UCSD-AML1 (cell line): ENCODE data around the gene PKHD1.
"Not testable (repeated sequence)": the region's sequence is repeated elsewhere in the genome, so short reads cannot be mapped to it uniquely, and the experiment has no call there.

ENCODE experiments used
- DNase-seq: peaks from one replicate; lab custom pipeline; 2025; ENCODE audit not compliant: unreplicated experiment; lab: John Stamatoyannopoulos, UW

PKHD1 gene

GRCh38 chr6:51932956-51933355 lies 154.5 kb downstream of the PKHD1 start:
- DNase-seq: no peak

DNA sequence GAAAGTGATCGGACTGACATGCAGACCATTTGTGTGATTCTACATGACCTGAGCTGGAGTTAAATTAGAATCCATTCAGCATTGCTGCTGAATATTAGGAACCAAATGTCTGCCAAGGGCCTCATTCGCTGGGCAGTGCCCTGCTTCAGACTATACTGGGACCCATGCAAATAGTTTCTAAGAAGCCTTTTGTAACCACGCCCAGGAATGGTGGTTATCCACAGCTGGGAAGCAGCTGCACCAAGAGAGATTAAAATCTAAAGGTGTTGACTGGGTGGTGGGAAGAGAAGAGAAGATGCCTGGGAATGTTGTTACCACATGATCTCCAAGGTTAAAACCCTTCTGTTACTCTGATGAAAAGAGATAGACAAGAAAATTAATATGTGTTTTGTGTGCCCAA lies 156.8 kb downstream of the PKHD1 start:
- DNase-seq: no peak

DNA sequence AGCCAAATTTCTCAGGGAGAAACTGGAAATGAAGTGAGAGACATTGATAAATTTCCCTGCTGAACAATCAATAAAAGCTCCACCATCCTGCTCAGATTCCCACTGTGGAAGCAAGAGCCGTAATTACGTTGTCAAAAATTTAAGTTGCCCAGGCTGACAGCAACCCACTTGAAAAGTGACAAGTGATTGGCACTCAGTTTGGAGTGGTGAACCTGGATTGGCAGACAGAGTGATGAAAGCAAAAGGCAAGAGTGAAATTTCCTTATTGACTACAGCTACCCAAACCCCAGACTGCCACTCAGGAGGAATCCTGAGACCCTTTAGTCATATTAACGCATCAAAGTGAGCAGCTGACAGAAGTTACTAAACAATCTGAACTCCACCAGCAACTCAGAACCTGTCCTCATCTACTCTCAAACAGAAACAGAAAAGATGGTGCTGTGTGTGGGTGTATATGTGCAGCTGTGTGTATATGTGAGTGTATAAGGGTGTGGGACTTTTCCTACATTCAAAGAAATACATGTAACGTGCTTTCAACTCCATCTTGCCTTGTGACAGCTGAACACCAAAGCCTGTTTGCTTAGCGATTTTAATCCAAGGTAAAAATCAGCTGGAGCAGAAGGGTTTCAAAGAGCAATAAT lies 157.4 kb downstream of the PKHD1 start:
- DNase-seq: no peak

DNA sequence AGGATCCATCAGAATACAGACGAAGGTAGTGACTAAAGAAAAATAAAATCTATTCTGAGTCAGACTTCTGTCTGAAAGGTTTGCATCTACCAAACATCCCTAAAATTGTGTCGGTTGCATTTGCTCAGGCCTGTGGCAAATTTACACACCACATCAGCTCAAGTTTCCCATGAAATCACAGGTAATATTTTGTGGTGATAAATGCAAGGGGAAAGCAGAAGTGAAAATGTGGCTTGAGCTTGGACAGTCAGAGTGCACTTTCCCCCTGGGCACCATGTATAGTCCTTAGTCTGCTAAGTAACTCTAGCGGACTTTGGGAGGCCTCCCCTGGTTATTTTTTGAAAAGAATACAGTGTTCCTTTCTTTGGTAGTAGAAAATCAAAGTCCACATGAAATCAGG lies 159.1 kb downstream of the PKHD1 start:
- no peak for DNase-seq

DNA sequence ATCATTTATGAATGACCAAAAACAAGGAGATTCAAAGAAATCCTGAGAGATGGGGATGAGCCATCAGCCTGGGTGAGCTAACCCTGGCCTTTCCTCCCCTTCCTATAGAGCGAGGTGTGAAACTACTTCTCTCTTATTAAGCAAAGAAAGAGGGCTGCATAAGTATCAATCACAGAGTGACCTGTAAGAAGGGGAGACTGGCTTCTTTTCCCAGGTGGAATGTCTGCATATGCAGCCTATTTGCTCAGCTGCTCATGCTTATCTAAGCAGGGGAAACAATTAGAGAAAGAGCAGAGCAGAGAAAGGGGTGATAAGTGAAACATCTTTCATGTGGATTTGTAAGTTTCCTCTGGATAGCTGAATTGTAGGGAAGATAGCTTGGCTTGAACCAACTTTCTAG lies 160.0 kb downstream of the PKHD1 start:
- no peak for DNase-seq

GRCh38 chr6:51926125-51926524 lies 161.3 kb downstream of the PKHD1 start:
- no peak for DNase-seq

- DNase-seq: not testable (repeated sequence)
Observed at GRCh38 chr6:51922479-51922878, 164.9 kb downstream of the PKHD1 start.

DNA sequence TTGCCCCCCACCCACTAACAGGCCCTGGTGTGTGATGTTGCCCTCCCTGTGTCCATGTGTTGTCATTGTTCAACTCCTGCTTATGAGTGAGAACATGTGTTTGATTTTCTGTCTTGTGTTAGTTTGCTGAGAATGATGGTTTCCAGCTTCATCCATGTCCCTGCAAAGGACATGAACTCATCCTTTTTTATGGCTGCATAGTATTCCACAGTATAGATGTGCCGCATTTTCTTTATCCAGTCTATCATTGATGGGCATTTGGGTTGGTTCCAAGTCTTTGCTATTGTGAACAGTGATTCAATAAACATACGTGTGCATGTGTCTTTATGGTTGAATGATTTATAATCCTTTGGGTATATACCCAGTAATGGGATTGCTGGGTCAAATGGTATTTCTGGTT lies 169.1 kb downstream of the PKHD1 start:
- DNase-seq: not testable (repeated sequence)

DNA sequence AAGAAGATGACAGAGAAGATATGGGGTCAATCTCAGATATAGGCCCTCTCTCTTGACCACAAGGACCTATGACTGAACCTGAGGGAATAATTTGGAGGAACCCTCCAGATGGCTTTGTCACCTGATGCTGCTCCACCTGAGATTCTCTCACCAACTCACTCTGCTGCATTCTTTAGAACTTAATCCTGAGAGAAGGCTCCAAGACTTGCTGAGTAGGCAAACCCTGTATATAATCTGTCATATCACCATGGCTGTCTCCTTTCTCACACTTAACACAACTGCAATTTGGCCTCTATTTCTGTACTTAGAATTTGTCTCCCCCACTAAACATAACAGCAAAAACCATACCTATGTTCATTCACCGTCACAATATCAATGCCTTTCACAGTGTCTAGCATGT lies 172.3 kb downstream of the PKHD1 start:
- DNase-seq: no peak

GRCh38 chr6:51913265-51913664 lies 174.1 kb downstream of the PKHD1 start:
- DNase-seq: no peak

- no peak for DNase-seq
Observed at GRCh38 chr6:51910851-51911250, 176.6 kb downstream of the PKHD1 start.

- DNase-seq: no peak
Observed at GRCh38 chr6:51908243-51908642, 179.2 kb downstream of the PKHD1 start.

GRCh38 chr6:51901766-51902764 lies 185.3 kb downstream of the PKHD1 start:
- no peak for DNase-seq

GRCh38 chr6:51893366-51893765 lies 194.0 kb downstream of the PKHD1 start:
- no peak for DNase-seq

GRCh38 chr6:51892750-51893149 lies 194.7 kb downstream of the PKHD1 start:
- no peak for DNase-seq

GRCh38 chr6:51892339-51892738 lies 195.1 kb downstream of the PKHD1 start:
- no peak for DNase-seq

- DNase-seq: no peak
Observed at GRCh38 chr6:51891784-51892183, 195.6 kb downstream of the PKHD1 start.

DNA sequence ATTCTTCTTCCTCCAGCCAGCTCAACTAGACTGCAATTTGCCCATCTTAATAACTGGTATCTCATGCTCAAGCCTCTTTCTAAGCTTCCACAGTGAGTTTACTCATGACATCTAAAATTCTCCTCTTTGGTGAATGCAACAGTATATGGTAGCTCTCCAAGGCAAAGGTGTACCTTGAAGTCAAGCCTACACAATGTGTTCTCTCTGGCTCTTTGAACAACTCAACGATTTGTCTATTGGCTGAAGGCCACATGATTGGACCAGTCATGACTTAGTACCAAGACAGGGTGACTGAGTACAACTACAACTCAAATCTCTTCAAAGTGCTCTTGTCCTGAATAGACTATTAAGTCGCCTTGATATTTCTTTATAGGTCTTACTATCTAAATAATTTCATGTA lies 199.6 kb downstream of the PKHD1 start:
- no peak for DNase-seq

DNA sequence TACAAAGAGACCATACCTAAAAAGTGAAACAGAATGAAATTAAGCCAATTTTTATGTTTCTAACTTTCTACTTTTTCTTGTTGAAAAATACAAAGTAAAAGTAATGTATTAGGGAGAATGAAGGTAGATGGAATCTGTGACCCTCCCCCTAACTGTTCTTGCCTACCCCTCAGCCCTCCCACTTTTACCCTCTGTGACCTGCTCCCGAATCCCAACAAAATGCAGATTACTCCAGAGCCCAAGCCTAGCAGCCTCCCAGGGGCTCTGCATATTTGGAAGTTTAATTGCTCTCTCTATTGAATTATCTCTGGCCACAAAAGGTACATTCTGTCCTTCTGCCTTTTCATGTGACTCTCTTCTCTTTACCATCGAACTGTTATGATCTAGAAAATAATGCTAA lies 201.5 kb downstream of the PKHD1 start:
- DNase-seq: no peak

DNA sequence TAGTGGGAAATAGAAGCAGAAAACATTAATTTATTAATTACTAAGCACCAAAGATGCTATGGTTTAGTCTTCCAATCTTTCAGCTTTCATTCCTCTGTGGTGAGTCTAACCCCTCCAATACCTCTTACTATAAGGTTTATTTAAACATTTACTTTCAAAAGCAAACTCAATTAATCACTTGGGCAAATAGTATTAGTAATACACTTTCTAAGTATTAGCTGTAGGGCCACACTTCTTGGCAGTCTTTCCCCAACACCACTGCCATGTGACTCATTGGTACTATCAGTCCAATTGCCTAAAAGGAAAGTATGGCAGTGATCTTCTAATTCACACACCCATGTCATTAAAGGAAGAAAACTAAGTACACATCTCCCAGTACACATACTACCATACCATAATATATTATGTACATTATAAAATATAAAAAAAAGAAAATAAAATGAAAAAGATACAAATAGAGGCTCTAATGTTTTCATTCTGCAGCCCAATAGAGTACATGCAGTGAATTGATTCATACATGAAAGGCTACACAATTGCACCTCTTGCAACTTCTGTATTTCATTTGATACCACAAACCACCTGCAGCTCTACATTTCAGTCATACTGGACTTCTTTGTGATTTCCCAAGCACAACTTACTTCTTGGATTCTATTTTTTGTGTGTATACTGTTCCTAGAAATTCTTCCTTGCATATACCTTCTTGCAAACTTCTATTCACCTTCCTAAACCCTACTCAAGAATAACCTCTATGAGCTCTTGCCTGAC lies 218.6 kb downstream of the PKHD1 start:
- DNase-seq: no peak

- no peak for DNase-seq
Observed at GRCh38 chr6:51866867-51867266, 220.5 kb downstream of the PKHD1 start.

GRCh38 chr6:51865996-51866395 lies 221.4 kb downstream of the PKHD1 start:
- DNase-seq: no peak
